Pancreas (tissue), 10 donors: Measurements from ENCODE around the gene ST7. TPM values are rescaled to one million over a fixed set of nuclear protein-coding genes. Genes with fewer than 3 reads are reported as not detected.
"Not testable (repeated sequence)": the region's sequence is repeated elsewhere in the genome, so short reads cannot be mapped to it uniquely, and the experiment has no call there.

Source experiments
- ATAC-seq, 4 donors: fragments of 200-7000 bp; cut with Tn5 transposase; one replicate each; pipeline versions ENCODE4 v1.8.0 to v1.9.1; 2020; ENCODE audit warnings: mild to moderate bottlenecking in 4 of 4, moderate library complexity in 4 of 4
- DNase-seq, 6 donors: peaks; one replicate each; pipeline ENCODE4 v3.0.0-alpha.2; 2020
- FAIRE-seq: peaks from 2 replicates; lab custom pipeline; 2012; peaks lifted over from hg19 to GRCh38; lab: Jason Lieb, UNC
- H3K27ac ChIP-seq, 4 donors: fragments of 200-600 bp; sonication (generic); 1 replicate in 3 of 4; 2 replicates in 1 of 4; pipeline versions ENCODE4 v1.5.0 to v1.8.0; 2020
- H3K27me3 ChIP-seq, 4 donors: fragments of 200-600 bp; one replicate each; pipeline ENCODE4 v1.8.0; 2021
- H3K36me3 ChIP-seq, 3 donors: fragments of 200-600 bp; sonication (generic) in 1 of 3; one replicate each; pipeline versions ENCODE4 v1.5.0 to v1.8.0; 2020 to 2021
- H3K4me1 ChIP-seq, 3 donors: fragments of 200-600 bp; one replicate each; pipeline ENCODE4 v1.8.0; 2021
- H3K4me3 ChIP-seq, 4 donors: fragments of 200-600 bp; sonication (generic) in 2 of 4; one replicate each; pipeline versions ENCODE4 v1.5.0 to v1.8.0; 2020 to 2021
- H3K9me3 ChIP-seq, 4 donors: fragments of 200-600 bp; one replicate each; pipeline ENCODE4 v1.8.0; 2021
- WGBS, 2 donors: extraction: QIAGEN DNeasy Blood & Tissue Kit; methylation state at CpG; one replicate each; pipeline ENCODE4 v1.1.7; 2013; 5-methylcytosine and 5-hydroxymethylcytosine counted together
- intact Hi-C, 3 donors: fragments of 100-400 bp; cut with DNase I; formaldehyde crosslinking; loops; one replicate each; pipeline versions ENCODE4 v1.11.1 to v1.14.2; 2022
- polyA plus RNA-seq, 2 donors: library from polyadenylated mRNA; stranded (reverse); fragments of 200-250 nt; gene quantifications; one replicate each; pipeline ENCODE4 v1.2.3, GENCODE V29; 2013
- total RNA-seq, 6 donors: library from RNA; stranded (reverse); fragmentation: NEBNext Ultra II Directional in 4 of 6; extraction: Animal tissue kit (Norgen Biotek cat#: 25700) in 4 of 6; gene quantifications; one replicate each; pipeline versions ENCODE4 v1.2.1 to v1.2.4, GENCODE V29; 2021 to 2023
- TF ChIP-seq, protein P1 (sequence below), 4 donors: fragments of 200-600 bp; sonication (generic) in 3 of 4; IDR thresholded peaks; one replicate each; pipeline versions ENCODE4 v1.5.0 to v1.8.0; 2021; ENCODE audit warnings: antibody characterized with exemption in 4 of 4
- donor health status: healthy with polysubstance abuse.
- donor health status: DM: no; HTN: no; CAD: no; lungs with moderate emphysema.
- donor health status: DM: no; HTN: no; CAD: no.
- donor health status: control.
- donor health status: control.
- donor health status: Bipolar disorder and iron deficiency.
- donor health status: DM: yes; HTN: yes; CAD: no.
- donor health status: DM: no; HTN: no; CAD: no.
- donor health status: DM: no; HTN: no; CAD: no.
- donor health status: DM: yes; HTN: yes; CAD: no.

Gene ST7
- total and polyA plus RNA-seq, 8 donors = 8.2 to 20.2 (median 17.1) TPM

DNA sequence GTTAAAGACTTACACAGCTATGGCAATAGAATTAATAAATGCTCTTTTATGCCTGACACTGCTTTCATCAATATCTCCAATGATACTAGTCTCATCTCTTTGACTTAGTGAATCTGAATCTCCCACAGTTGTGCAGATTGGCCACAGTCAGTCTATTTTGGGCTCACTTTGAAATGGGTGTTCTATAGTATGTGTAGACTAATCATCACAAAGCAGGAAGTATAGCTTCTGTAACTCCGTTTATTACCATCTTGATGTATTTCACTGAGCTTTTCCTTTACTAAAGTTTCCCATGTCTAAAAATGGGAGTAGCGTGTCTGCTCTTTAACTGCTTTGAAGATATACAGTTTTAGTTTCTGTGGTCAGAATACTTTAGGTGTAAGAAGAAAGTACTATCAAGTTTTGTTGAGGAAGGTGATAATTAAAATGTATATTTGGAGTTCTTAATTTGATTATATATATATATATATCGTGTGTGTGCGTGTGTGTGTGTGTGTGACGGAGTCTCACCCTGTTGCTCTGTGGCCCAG lies 70.1 kb downstream of the ST7 start:
- intact Hi-C loops = no loop called here
- no peak for FAIRE-seq
- Histone ChIP-seq H3K9me3 (no peaks in the 10 kb centered on the region), H3K4me1 (peaks cover 6 to 27% (median 15%) of the 10 kb centered on the region in 3 donors), H3K27ac (no peak overlapping the region), H3K27me3 (no peaks in the 10 kb centered on the region), H3K4me3 (no peak overlapping the region), H3K36me3 (no peaks in the 10 kb centered on the region)
- DNase-seq = no peak
- TF ChIP-seq, protein P1, sequence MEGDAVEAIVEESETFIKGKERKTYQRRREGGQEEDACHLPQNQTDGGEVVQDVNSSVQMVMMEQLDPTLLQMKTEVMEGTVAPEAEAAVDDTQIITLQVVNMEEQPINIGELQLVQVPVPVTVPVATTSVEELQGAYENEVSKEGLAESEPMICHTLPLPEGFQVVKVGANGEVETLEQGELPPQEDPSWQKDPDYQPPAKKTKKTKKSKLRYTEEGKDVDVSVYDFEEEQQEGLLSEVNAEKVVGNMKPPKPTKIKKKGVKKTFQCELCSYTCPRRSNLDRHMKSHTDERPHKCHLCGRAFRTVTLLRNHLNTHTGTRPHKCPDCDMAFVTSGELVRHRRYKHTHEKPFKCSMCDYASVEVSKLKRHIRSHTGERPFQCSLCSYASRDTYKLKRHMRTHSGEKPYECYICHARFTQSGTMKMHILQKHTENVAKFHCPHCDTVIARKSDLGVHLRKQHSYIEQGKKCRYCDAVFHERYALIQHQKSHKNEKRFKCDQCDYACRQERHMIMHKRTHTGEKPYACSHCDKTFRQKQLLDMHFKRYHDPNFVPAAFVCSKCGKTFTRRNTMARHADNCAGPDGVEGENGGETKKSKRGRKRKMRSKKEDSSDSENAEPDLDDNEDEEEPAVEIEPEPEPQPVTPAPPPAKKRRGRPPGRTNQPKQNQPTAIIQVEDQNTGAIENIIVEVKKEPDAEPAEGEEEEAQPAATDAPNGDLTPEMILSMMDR (IDR thresholded peaks at IDR 0.05) = no peak
- no peak for ATAC-seq
- WGBS, 2 donors = 95 to 98% methylated on average over 5 of the region's 5 CpGs

DNA sequence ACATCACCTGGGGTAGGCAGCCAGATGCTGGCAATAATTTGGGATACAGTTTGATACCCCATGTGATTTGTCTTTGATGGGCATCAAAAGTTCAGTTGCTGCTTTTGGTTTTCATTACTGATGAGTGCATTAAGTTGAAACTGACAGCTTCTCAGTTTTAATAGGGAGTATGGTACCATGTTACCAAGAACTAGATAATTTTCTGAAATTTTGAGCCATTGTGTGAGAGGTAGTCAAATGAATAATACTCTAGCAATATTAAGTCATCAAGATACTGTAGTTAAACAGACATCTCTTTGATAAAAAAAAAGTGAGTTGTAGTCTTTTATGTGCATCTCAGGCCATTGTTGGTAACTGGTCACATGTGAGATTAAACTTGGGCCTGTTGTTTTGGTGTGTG lies 71.5 kb downstream of the ST7 start:
- ATAC-seq = no peak

DNA sequence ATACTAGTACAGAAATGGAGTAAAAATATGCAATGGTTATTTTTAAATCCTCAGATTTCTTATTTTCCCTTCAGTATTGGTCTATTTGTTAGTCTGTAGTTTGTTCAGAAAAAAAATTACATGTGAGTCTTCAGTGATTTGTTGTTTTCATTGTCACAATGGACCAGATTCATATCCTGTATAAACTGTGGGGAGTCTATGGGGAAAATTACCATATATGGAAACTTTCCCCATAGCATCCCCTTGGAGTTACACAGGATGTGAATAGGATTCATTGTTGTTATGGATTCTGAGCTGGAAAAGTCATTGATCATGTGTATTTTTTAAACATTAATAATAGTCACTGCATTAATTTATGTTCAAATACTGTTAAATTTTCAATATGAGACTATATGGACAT lies 72.6 kb downstream of the ST7 start:
- FAIRE-seq (no peak), DNase-seq (no peak)

More for the DNA sequence above, 71.5 kb downstream of the ST7 start:
- intact Hi-C loops = no loop called here
- DNase-seq (no peak), FAIRE-seq (no peak)
- peaks cover 6 to 24% (median 15%) of the 10 kb centered on the region in 3 donors for H3K4me1 ChIP-seq
- no peak overlapping the region for H3K27ac ChIP-seq
- H3K27me3 ChIP-seq = no peaks in the 10 kb centered on the region
- no peaks in the 10 kb centered on the region for H3K36me3 ChIP-seq
- TF ChIP-seq, protein P1 (IDR thresholded peaks at IDR 0.05) = no peak
- no peaks in the 10 kb centered on the region for H3K9me3 ChIP-seq
- H3K4me3 ChIP-seq = no peak overlapping the region

DNA sequence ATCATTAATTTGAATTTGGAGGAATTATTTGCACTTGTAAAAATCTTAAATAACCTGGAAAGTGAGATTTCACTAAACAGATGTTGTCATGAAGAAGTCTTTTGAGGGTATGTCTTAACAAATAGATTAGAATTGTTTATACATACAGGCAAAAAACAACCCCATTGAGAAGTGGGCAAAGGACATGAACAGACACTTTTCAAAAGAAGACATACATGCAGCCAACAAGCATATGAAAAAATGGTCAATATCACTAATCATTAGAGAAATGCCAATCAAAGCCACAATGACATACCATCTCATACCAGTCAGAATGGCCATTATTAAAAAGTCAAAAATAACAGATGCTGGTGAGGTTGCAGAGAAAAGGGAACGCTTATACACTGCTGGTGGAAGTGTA lies 77.0 kb downstream of the ST7 start:
- H3K4me1 ChIP-seq = peaks cover 6 to 18% (median 17%) of the 10 kb centered on the region in 3 donors
- H3K27ac ChIP-seq, H3K27me3 ChIP-seq, H3K9me3 ChIP-seq, DNase-seq, intact Hi-C loops, FAIRE-seq, H3K36me3 ChIP-seq, ATAC-seq, H3K4me3 ChIP-seq: not testable (repeated sequence)
- WGBS, 2 donors = 98 to 100% methylated on average over 1 of the region's 1 CpG

More for the DNA sequence above, 72.6 kb downstream of the ST7 start:
- no peak for ATAC-seq
- peaks cover 6 to 24% (median 15%) of the 10 kb centered on the region in 3 donors for H3K4me1 ChIP-seq
- H3K4me3 ChIP-seq = no peak overlapping the region
- no peaks in the 10 kb centered on the region for H3K9me3 ChIP-seq
- H3K27me3 ChIP-seq = no peaks in the 10 kb centered on the region
- H3K36me3 ChIP-seq = no peaks in the 10 kb centered on the region
- H3K27ac ChIP-seq = no peak overlapping the region
- TF ChIP-seq, protein P1 (IDR thresholded peaks at IDR 0.05) = no peak
- intact Hi-C loops = no loop called here

DNA sequence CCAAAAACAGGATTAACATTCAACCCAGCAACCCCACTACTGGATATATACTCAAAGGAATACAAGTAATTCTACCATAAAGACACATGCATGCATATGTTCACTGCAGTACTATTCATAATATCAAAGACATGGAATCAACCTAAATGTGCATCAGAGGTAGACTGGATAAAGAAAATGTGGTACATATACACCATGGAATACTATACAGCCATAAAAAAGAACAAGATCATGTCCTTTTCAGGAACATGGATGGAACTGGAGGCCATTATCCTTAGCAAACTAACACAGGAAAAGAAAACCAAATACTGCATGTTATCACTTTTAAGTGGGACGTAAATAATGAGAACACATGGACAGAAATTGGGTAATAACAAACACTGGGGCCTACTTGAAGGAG lies 77.5 kb downstream of the ST7 start:
- H3K36me3 ChIP-seq, H3K4me3 ChIP-seq, FAIRE-seq, H3K27me3 ChIP-seq, H3K9me3 ChIP-seq, H3K27ac ChIP-seq, intact Hi-C loops, ATAC-seq, DNase-seq: not testable (repeated sequence)
- peaks cover 3 to 18% (median 18%) of the 10 kb centered on the region in 3 donors for H3K4me1 ChIP-seq
- 0 to 3% methylated on average over 1 of the region's 1 CpG for whole genome bisulfite sequencing, 2 donors

DNA sequence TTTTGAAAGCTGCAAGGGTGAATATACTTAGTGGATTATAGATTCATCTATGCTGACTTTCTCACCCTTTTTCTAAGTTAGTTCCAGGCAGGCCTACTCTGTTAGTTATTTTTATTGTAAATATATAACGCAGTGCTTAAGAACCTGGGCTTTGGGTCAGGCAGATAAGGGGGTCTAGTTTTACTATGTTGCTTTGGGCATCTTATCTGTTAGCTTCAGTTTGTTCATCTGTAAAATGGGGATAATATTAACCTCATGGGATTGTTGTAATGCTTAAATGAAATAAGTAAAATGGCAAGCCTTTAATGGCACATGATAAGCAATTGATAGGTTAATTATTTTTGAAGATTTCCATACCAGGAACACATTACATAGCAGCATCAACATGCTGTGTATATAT lies 79.5 kb downstream of the ST7 start:
- H3K9me3 ChIP-seq = no peaks in the 10 kb centered on the region
- intact Hi-C loops = no loop called here
- DNase-seq = no peak
- H3K36me3 ChIP-seq = no peaks in the 10 kb centered on the region
- no peak overlapping the region for H3K4me3 ChIP-seq
- TF ChIP-seq, protein P1 (IDR thresholded peaks at IDR 0.05) = no peak
- no peak overlapping the region for H3K27ac ChIP-seq
- 68 to 71% methylated on average over 1 of the region's 1 CpG for WGBS, 2 donors
- H3K27me3 ChIP-seq = no peaks in the 10 kb centered on the region
- no peak for ATAC-seq
- peaks cover 0 to 22% (median 18%) of the 10 kb centered on the region in 3 donors for H3K4me1 ChIP-seq
- FAIRE-seq = no peak
